Stimulated activated naive CD8-positive, alpha-beta T cell treated with anti-CD3 and anti-CD28 coated beads, Interleukin-15, Interleukin-2, amounts not matched to agents 100 ng/mL and 50 ng/mL, for 24 hours (primary cell): ENCODE measurements around the gene YTHDC2.

Source experiments
- H3K27ac Mint-ChIP-seq: one replicate; pipeline ENCODE4 v1.8.0; 2021; ENCODE audit warnings: mild to moderate bottlenecking, mixed read lengths
- H3K27me3 Mint-ChIP-seq: one replicate; pipeline ENCODE4 v1.8.0; 2021; ENCODE audit warnings: mixed read lengths
- H3K36me3 Mint-ChIP-seq: one replicate; pipeline ENCODE4 v1.8.0; 2021; ENCODE audit warnings: low read depth, mixed read lengths
- H3K4me1 Mint-ChIP-seq: one replicate; pipeline ENCODE4 v1.8.0; 2021; ENCODE audit warnings: low read depth, mixed read lengths
- H3K4me3 Mint-ChIP-seq: one replicate; pipeline ENCODE4 v1.8.0; 2021; ENCODE audit warnings: mild to moderate bottlenecking, mixed read lengths
- H3K9me3 Mint-ChIP-seq: one replicate; pipeline ENCODE4 v1.8.0; 2021; ENCODE audit warnings: mixed read lengths

YTHDC2 gene

GRCh38 chr5:113513384-113514288 lies at the start of gene YTHDC2:
Gene YTHDC2, plus strand, starts transcription at chr5:113513694. Its CDS starts 202 bp downstream, at chr5:113513896.
- Mint-ChIP-seq H3K4me1 (peaks cover 34% of the 10 kb centered on the region), H3K36me3 (peaks cover 25% of the 10 kb centered on the region), H3K27ac (peak within 1 kb of the TSS; percentile 90), H3K4me3 (peak within 1 kb of the TSS; percentile 94), H3K9me3 (no peaks in the 10 kb centered on the region), H3K27me3 (peaks cover 19% of the 10 kb centered on the region)

- Mint-ChIP-seq H3K27ac (no peak overlapping the region), H3K9me3 (no peaks in the 10 kb centered on the region), H3K27me3 (peaks cover 43% of the 10 kb centered on the region)
These were observed 39.3 kb upstream of the YTHDC2 start for GRCh38 chr5:113474100-113474728.

GRCh38 chr5:113478691-113479090 lies 34.8 kb upstream of the YTHDC2 start:
- Mint-ChIP-seq H3K27ac (no peak overlapping the region), H3K4me3 (no peak overlapping the region), H3K9me3 (no peaks in the 10 kb centered on the region), H3K36me3 (no peaks in the 10 kb centered on the region), H3K4me1 (no peaks in the 10 kb centered on the region), H3K27me3 (peaks cover 42% of the 10 kb centered on the region)

More at GRCh38 chr5:113474100-113474728, 39.3 kb upstream of the YTHDC2 start:
- Mint-ChIP-seq H3K4me3 (no peak overlapping the region), H3K36me3 (no peaks in the 10 kb centered on the region), H3K4me1 (no peaks in the 10 kb centered on the region)

- no peak overlapping the region for H3K27ac Mint-ChIP-seq
- no peaks in the 10 kb centered on the region for H3K9me3 Mint-ChIP-seq
- peaks cover 46% of the 10 kb centered on the region for H3K27me3 Mint-ChIP-seq
- H3K36me3 Mint-ChIP-seq: no peaks in the 10 kb centered on the region
- H3K4me3 Mint-ChIP-seq: no peak overlapping the region
- H3K4me1 Mint-ChIP-seq: no peaks in the 10 kb centered on the region
These were observed 33.3 kb upstream of the YTHDC2 start for GRCh38 chr5:113480243-113480642.

GRCh38 chr5:113487416-113487780 lies 26.1 kb upstream of the YTHDC2 start:
- Mint-ChIP-seq H3K27ac (no peak overlapping the region), H3K36me3 (peaks cover 9% of the 10 kb centered on the region), H3K4me1 (peaks cover 18% of the 10 kb centered on the region), H3K4me3 (peak overlapping the region; percentile 75), H3K9me3 (peaks cover 18% of the 10 kb centered on the region), H3K27me3 (peaks cover 83% of the 10 kb centered on the region)

- peaks cover 9% of the 10 kb centered on the region for H3K36me3 Mint-ChIP-seq
- H3K4me1 Mint-ChIP-seq: peaks cover 18% of the 10 kb centered on the region
- H3K27me3 Mint-ChIP-seq: peaks cover 80% of the 10 kb centered on the region
- H3K4me3 Mint-ChIP-seq: peak within 1 kb of the TSS; percentile 75
- peaks cover 18% of the 10 kb centered on the region for H3K9me3 Mint-ChIP-seq
- H3K27ac Mint-ChIP-seq: no peak within 1 kb of the TSS
These were observed 25.5 kb upstream of the YTHDC2 start, which contains the start of gene MCC for GRCh38 chr5:113487781-113488644. Gene MCC, minus strand, starts transcription at chr5:113488453.

GRCh38 chr5:113488645-113489184 lies 24.8 kb upstream of the YTHDC2 start:
- peaks cover 18% of the 10 kb centered on the region for H3K4me1 Mint-ChIP-seq
- H3K27ac Mint-ChIP-seq: no peak overlapping the region
- peak overlapping the region; percentile 75 for H3K4me3 Mint-ChIP-seq
- H3K36me3 Mint-ChIP-seq: peaks cover 9% of the 10 kb centered on the region
- H3K27me3 Mint-ChIP-seq: peaks cover 75% of the 10 kb centered on the region
- peaks cover 18% of the 10 kb centered on the region for H3K9me3 Mint-ChIP-seq

- Mint-ChIP-seq H3K36me3 (peaks cover 9% of the 10 kb centered on the region), H3K4me3 (no peak overlapping the region), H3K27ac (no peak overlapping the region), H3K4me1 (peaks cover 18% of the 10 kb centered on the region), H3K9me3 (peaks cover 18% of the 10 kb centered on the region), H3K27me3 (peaks cover 72% of the 10 kb centered on the region)
These were observed 24.2 kb upstream of the YTHDC2 start for GRCh38 chr5:113489299-113489698.

GRCh38 chr5:113490317-113490716 lies 23.2 kb upstream of the YTHDC2 start:
- H3K4me1 Mint-ChIP-seq: peaks cover 18% of the 10 kb centered on the region
- H3K9me3 Mint-ChIP-seq: peaks cover 18% of the 10 kb centered on the region
- no peak overlapping the region for H3K27ac Mint-ChIP-seq
- H3K36me3 Mint-ChIP-seq: peaks cover 9% of the 10 kb centered on the region
- H3K27me3 Mint-ChIP-seq: peaks cover 71% of the 10 kb centered on the region
- no peak overlapping the region for H3K4me3 Mint-ChIP-seq

- H3K27me3 Mint-ChIP-seq: peaks cover 68% of the 10 kb centered on the region
- no peak overlapping the region for H3K4me3 Mint-ChIP-seq
- H3K36me3 Mint-ChIP-seq: peaks cover 9% of the 10 kb centered on the region
- peaks cover 18% of the 10 kb centered on the region for H3K9me3 Mint-ChIP-seq
- H3K27ac Mint-ChIP-seq: no peak overlapping the region
- H3K4me1 Mint-ChIP-seq: peaks cover 18% of the 10 kb centered on the region
These were observed 22.5 kb upstream of the YTHDC2 start for GRCh38 chr5:113491022-113491421.

GRCh38 chr5:113493446-113493845 lies 20.0 kb upstream of the YTHDC2 start:
- peaks cover 18% of the 10 kb centered on the region for H3K9me3 Mint-ChIP-seq
- H3K4me3 Mint-ChIP-seq: no peak overlapping the region
- H3K36me3 Mint-ChIP-seq: peaks cover 9% of the 10 kb centered on the region
- H3K27ac Mint-ChIP-seq: no peak overlapping the region
- peaks cover 69% of the 10 kb centered on the region for H3K27me3 Mint-ChIP-seq
- peaks cover 11% of the 10 kb centered on the region for H3K4me1 Mint-ChIP-seq

- Mint-ChIP-seq H3K36me3 (peaks cover 6% of the 10 kb centered on the region), H3K4me1 (no peaks in the 10 kb centered on the region), H3K4me3 (no peak overlapping the region), H3K27me3 (peaks cover 71% of the 10 kb centered on the region), H3K27ac (no peak overlapping the region), H3K9me3 (peaks cover 9% of the 10 kb centered on the region)
These were observed 18.1 kb upstream of the YTHDC2 start for GRCh38 chr5:113495422-113495841.

- no peak overlapping the region for H3K27ac Mint-ChIP-seq
- H3K9me3 Mint-ChIP-seq: peaks cover 11% of the 10 kb centered on the region
- no peaks in the 10 kb centered on the region for H3K4me1 Mint-ChIP-seq
- H3K36me3 Mint-ChIP-seq: no peaks in the 10 kb centered on the region
- no peak overlapping the region for H3K4me3 Mint-ChIP-seq
- H3K27me3 Mint-ChIP-seq: peaks cover 71% of the 10 kb centered on the region
These were observed 11.4 kb upstream of the YTHDC2 start for GRCh38 chr5:113502073-113502472.

GRCh38 chr5:113503146-113503545 lies 10.3 kb upstream of the YTHDC2 start:
- no peak overlapping the region for H3K4me3 Mint-ChIP-seq
- no peaks in the 10 kb centered on the region for H3K4me1 Mint-ChIP-seq
- H3K9me3 Mint-ChIP-seq: peaks cover 11% of the 10 kb centered on the region
- H3K27ac Mint-ChIP-seq: no peak overlapping the region
- peaks cover 71% of the 10 kb centered on the region for H3K27me3 Mint-ChIP-seq
- no peaks in the 10 kb centered on the region for H3K36me3 Mint-ChIP-seq
